Mucosa of rectum (tissue), 2 donors: ENCODE results near the gene ARHGEF19.
"Not testable (repeated sequence)": the region's sequence is repeated elsewhere in the genome, so short reads cannot be mapped to it uniquely, and the experiment has no call there.

Experiments
- H3K27ac ChIP-seq, 2 donors: one replicate each; pipeline ENCODE4 v1.7.0; 2013; ENCODE audit warnings: inconsistent platforms in 2 of 2, low read depth in 2 of 2, low read length in 2 of 2
- H3K27me3 ChIP-seq, 2 donors: one replicate each; pipeline ENCODE4 v1.7.0; 2013; ENCODE audit warnings: low read length in 2 of 2; ENCODE audit not compliant: control insufficient read depth in 2 of 2, insufficient read depth in 2 of 2
- H3K36me3 ChIP-seq, 2 donors: one replicate each; pipeline ENCODE4 v1.7.0; 2013; ENCODE audit warnings: low read length in 2 of 2; ENCODE audit not compliant: control insufficient read depth in 2 of 2, insufficient read depth in 2 of 2
- H3K4me1 ChIP-seq, 2 donors: one replicate each; pipeline ENCODE4 v1.7.0; 2013; ENCODE audit warnings: low read length in 2 of 2, mild to moderate bottlenecking in 1 of 2; ENCODE audit not compliant: control insufficient read depth in 2 of 2, insufficient read depth in 2 of 2
- H3K4me3 ChIP-seq, 2 donors: one replicate each; pipeline ENCODE4 v1.7.0; 2013; ENCODE audit warnings: low read length in 2 of 2
- H3K9ac ChIP-seq, 2 donors: one replicate each; pipeline ENCODE4 v1.7.0; 2013; ENCODE audit warnings: low read length in 2 of 2, low read depth in 1 of 2, mild to moderate bottlenecking in 1 of 2
- H3K9me3 ChIP-seq, 2 donors: one replicate each; pipeline ENCODE4 v1.7.0; 2013; ENCODE audit warnings: low read length in 2 of 2; ENCODE audit not compliant: control insufficient read depth in 2 of 2
- donor health status: healthy.
- donor health status: Normal muscosa, but diverticular disease.

Gene ARHGEF19

DNA sequence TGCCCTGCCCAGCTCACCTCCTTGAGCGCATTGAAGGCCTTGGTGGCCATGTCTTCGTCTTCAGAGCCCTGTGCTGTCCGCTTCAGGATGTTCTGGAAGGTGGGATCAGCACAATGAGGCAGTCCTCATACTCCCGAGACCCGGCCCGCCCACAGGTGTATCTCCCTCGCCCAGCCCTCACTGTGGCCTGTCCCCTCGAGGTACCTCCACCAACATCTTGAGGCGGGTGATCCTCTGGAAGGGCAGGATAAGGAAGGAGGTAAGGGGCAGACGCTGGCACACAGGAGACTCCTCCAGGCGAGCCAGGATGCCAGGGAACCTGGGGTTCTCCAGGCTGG lies 7.1 kb downstream of the ARHGEF19 start:
- Histone ChIP-seq H3K9ac (no peak overlapping the region), H3K27me3 (no peaks in the 10 kb centered on the region), H3K4me3 (no peak overlapping the region), H3K9me3 (no peaks in the 10 kb centered on the region), H3K27ac (no peak overlapping the region), H3K4me1 (peaks cover 10 to 13% of the 10 kb centered on the region in 2 donors), H3K36me3 (peaks cover 0 to 15% of the 10 kb centered on the region in 2 donors)

- Histone ChIP-seq H3K27ac (no peak overlapping the region), H3K9me3 (no peaks in the 10 kb centered on the region), H3K27me3 (no peaks in the 10 kb centered on the region), H3K36me3 (peaks cover 0 to 15% of the 10 kb centered on the region in 2 donors), H3K4me1 (peaks cover 10 to 13% of the 10 kb centered on the region in 2 donors), H3K4me3 (no peak overlapping the region), H3K9ac (no peak overlapping the region)
Observed at GRCh38 chr1:16204634-16205333, 7.7 kb downstream of the ARHGEF19 start.

- no peaks in the 10 kb centered on the region for H3K27me3 ChIP-seq
- no peak overlapping the region for H3K9ac ChIP-seq
- peaks cover 0 to 15% of the 10 kb centered on the region in 2 donors for H3K36me3 ChIP-seq
- peaks cover 12 to 13% of the 10 kb centered on the region in 2 donors for H3K4me1 ChIP-seq
- no peaks in the 10 kb centered on the region for H3K9me3 ChIP-seq
- H3K4me3 ChIP-seq = no peak overlapping the region
- no peak overlapping the region for H3K27ac ChIP-seq
Observed at GRCh38 chr1:16204216-16204615, 8.2 kb downstream of the ARHGEF19 start.

DNA sequence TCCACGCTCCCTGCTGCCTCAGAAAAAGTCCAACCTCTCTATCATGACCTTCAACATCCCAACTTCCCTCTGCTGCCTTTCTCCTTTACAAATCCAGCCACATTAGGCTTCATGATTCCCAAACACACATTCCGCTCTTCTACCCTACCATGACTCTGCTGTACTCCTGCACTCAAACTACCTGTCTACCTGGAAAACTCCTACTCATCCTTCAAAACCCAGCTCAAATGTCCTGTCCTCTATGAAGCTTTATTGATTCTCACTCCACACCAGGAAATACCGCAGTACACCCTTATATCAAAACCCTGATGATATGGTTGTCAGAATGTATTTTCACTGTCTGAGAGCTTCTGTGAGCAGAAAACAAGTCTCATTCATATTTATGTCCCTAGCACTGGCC lies 8.9 kb downstream of the ARHGEF19 start:
- no peak overlapping the region for H3K27ac ChIP-seq
- peaks cover 0 to 15% of the 10 kb centered on the region in 2 donors for H3K36me3 ChIP-seq
- H3K9ac ChIP-seq = no peak overlapping the region
- peaks cover 13 to 16% of the 10 kb centered on the region in 2 donors for H3K4me1 ChIP-seq
- no peak overlapping the region for H3K4me3 ChIP-seq
- H3K27me3 ChIP-seq = no peaks in the 10 kb centered on the region
- H3K9me3 ChIP-seq = no peaks in the 10 kb centered on the region

- Histone ChIP-seq H3K27ac (no peak overlapping the region), H3K4me1 (peaks cover 12 to 15% of the 10 kb centered on the region in 2 donors), H3K9me3 (no peaks in the 10 kb centered on the region), H3K27me3 (no peaks in the 10 kb centered on the region), H3K4me3 (no peak overlapping the region), H3K9ac (no peak overlapping the region), H3K36me3 (peaks cover 0 to 15% of the 10 kb centered on the region in 2 donors)
Observed at GRCh38 chr1:16202281-16203210, 9.9 kb downstream of the ARHGEF19 start.

DNA sequence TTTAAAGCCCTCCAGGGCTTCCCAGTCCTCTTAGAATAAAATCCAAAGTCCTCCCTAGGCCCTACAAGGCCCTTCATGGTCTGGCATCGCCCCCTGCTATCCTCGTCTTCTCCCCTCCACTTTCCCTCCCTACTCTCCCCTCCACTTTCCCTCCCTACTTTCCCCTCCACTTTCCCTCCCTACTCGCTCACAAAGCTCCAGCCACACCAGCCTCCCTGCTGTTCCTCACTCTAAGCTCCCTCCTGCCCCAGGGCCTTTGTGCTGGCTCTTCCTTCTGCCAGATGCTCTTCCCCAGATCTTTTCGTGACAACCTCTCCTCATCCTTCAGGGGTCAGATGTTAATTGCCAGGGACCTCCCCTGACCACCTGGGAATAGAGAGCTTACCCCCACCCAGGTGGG lies 12.8 kb downstream of the ARHGEF19 start:
- no peaks in the 10 kb centered on the region for H3K27me3 ChIP-seq
- H3K4me1 ChIP-seq = peaks cover 0 to 6% of the 10 kb centered on the region in 2 donors
- peaks cover 0 to 15% of the 10 kb centered on the region in 2 donors for H3K36me3 ChIP-seq
- H3K4me3 ChIP-seq = no peak overlapping the region
- H3K27ac ChIP-seq = no peak overlapping the region
- no peaks in the 10 kb centered on the region for H3K9me3 ChIP-seq
- no peak overlapping the region for H3K9ac ChIP-seq

- Histone ChIP-seq H3K4me1 (peaks cover 0 to 6% of the 10 kb centered on the region in 2 donors), H3K27me3 (no peaks in the 10 kb centered on the region), H3K27ac (no peak overlapping the region), H3K36me3 (peaks cover 0 to 12% of the 10 kb centered on the region in 2 donors), H3K9me3 (no peaks in the 10 kb centered on the region), H3K4me3 (no peak overlapping the region), H3K9ac (no peak overlapping the region)
Observed at GRCh38 chr1:16199157-16199501, 13.3 kb downstream of the ARHGEF19 start.

GRCh38 chr1:16198444-16199156 lies 13.9 kb downstream of the ARHGEF19 start:
- Histone ChIP-seq H3K9me3 (no peaks in the 10 kb centered on the region), H3K9ac (no peak overlapping the region), H3K27ac (no peak overlapping the region), H3K4me1 (peaks cover 0 to 6% of the 10 kb centered on the region in 2 donors), H3K36me3 (peaks cover 0 to 9% of the 10 kb centered on the region in 2 donors), H3K4me3 (no peak overlapping the region), H3K27me3 (no peaks in the 10 kb centered on the region)

- H3K27ac ChIP-seq = no peak overlapping the region
- no peaks in the 10 kb centered on the region for H3K9me3 ChIP-seq
- H3K27me3 ChIP-seq = no peaks in the 10 kb centered on the region
- peaks cover 0 to 7% of the 10 kb centered on the region in 2 donors for H3K36me3 ChIP-seq
- H3K4me1 ChIP-seq = peaks cover 0 to 6% of the 10 kb centered on the region in 2 donors
- no peak overlapping the region for H3K9ac ChIP-seq
- H3K4me3 ChIP-seq = no peak overlapping the region
Observed at GRCh38 chr1:16196874-16197273, 15.6 kb downstream of the ARHGEF19 start.

GRCh38 chr1:16196139-16196538 lies 16.3 kb downstream of the ARHGEF19 start:
- not testable (repeated sequence) for H3K27me3 ChIP-seq, H3K4me1 ChIP-seq, H3K9me3 ChIP-seq, H3K9ac ChIP-seq, H3K4me3 ChIP-seq, H3K36me3 ChIP-seq, H3K27ac ChIP-seq
